Fibroblast of villous mesenchyme (primary cell): Measurements from ENCODE around the gene ASIC2. TPM values are rescaled to one million over a fixed set of nuclear protein-coding genes. Genes with fewer than 3 reads are reported as not detected.

Experiments
- DNase-seq: peaks from one replicate; pipeline ENCODE4 v3.0.0-alpha.2; 2010; ENCODE audit warnings: low read depth
- H3K4me3 ChIP-seq: 2 replicates; pipeline ENCODE4 v1.5.1; 2011; ENCODE audit warnings: low read depth, mild to moderate bottlenecking, low read length
- total RNA-seq: library from RNA; depleted of rRNA; stranded (reverse); fragments of >200 nt; gene quantifications from 2 replicates; pipeline ENCODE4 v1.2.3, GENCODE V29; 2012
- TF ChIP-seq, protein P1 (sequence below): IDR thresholded peaks from 2 replicates; pipeline ENCODE4 v1.5.1; 2012; ENCODE audit warnings: low read depth, mild to moderate bottlenecking, low read length; ENCODE audit not compliant: insufficient read depth

Gene ASIC2
- total RNA-seq, 1 donor = not detected

DNA sequence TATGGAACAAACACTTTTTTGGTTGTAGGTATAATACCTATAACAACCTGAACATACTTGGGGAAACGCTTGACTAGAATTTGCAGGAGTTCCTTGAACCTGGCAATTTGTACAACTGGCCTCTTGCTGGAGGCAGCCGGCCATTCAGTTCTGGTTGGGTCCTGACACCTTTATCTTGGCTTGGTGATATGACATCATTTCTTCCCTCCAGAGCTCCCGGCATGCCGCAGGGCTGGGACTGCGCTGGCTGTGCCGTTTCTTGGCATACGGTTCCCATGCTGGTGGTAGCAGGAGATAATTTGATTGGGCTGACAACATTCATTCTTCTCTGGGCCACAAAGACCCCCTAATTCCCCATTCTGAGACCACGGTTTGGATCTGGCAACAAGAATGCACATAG, 87.5 kb downstream of the ASIC2 start:
- TF ChIP-seq, protein P1, sequence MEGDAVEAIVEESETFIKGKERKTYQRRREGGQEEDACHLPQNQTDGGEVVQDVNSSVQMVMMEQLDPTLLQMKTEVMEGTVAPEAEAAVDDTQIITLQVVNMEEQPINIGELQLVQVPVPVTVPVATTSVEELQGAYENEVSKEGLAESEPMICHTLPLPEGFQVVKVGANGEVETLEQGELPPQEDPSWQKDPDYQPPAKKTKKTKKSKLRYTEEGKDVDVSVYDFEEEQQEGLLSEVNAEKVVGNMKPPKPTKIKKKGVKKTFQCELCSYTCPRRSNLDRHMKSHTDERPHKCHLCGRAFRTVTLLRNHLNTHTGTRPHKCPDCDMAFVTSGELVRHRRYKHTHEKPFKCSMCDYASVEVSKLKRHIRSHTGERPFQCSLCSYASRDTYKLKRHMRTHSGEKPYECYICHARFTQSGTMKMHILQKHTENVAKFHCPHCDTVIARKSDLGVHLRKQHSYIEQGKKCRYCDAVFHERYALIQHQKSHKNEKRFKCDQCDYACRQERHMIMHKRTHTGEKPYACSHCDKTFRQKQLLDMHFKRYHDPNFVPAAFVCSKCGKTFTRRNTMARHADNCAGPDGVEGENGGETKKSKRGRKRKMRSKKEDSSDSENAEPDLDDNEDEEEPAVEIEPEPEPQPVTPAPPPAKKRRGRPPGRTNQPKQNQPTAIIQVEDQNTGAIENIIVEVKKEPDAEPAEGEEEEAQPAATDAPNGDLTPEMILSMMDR = no peak
- DNase-seq = no peak
- no peak overlapping the region for H3K4me3 ChIP-seq

DNA sequence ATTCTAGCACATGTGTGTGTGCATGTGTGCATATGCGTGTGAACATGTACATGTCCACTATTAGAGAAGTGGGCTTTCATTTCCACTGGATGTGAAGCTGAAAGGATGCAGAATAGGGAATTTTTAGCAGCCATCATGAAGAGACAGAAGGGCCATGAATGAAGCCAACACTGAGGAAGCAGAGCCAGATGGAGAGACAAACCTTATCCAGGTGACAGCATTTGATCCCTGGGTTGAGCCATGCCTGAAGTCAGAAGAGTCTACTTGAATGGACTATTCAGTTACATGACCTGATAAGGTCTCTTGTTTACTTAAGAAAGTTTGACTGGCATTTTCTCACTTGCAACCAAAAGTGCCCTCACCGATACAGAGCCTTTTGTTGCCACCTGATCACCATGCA, 88.4 kb downstream of the ASIC2 start:
- no peak for DNase-seq
- no peak overlapping the region for H3K4me3 ChIP-seq
- TF ChIP-seq, protein P1 = no peak

DNA sequence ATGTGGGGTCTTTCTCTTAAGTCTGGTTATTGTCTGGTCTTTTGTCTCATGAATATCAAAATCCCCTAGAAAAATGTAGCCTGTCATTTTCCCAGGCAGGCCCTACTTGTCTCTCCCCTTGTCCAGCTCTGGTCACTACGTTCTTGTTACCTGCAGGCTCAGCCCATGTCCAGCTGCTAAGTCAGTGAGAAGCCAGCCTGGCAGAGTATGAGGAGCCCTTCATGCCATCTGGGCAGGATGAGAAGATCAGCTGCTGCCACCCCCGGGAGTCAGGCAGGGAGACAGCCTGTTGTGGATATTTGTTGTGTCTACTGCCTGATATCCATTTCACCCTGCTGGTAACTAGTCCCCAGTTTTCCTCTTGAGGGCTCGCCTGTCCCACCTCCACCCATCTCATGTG, 88.9 kb downstream of the ASIC2 start:
- DNase-seq = no peak
- TF ChIP-seq, protein P1 = no peak
- no peak overlapping the region for H3K4me3 ChIP-seq

DNA sequence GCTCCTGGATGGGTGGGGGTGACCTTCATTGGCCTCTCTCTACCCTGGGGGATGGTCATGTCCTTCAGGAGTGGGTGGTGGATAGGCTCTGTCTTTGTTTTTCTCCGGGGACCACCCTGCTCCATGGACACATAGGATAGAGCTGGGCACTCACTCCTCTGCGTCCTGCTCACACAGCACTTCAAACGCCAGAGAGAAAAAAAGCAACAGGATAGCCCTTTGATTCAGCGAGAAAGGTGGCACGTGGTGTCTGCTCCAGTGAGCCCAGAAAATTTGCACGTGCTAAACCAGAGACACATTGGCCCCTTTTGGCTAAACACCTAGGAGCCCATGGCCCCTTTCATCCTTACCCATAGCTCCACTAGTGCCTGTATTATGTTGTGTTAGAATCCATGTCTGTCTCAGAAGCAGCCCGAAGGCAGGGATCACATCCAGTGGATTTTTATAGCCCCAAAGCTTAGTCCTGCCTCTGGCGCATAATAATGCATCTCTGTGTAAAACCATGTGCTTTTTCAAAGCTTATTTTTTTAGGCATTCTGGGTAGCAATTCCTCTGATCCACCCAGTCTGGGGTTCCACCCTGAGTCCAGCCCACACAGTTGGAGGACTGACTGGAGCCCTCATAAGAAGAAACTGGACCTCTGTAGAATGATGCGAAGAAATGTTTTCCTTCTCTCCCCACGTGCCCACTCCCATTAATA, 90.1 kb downstream of the ASIC2 start:
- H3K4me3 ChIP-seq = no peak overlapping the region
- no peak for DNase-seq
- TF ChIP-seq, protein P1 = no peak

DNA sequence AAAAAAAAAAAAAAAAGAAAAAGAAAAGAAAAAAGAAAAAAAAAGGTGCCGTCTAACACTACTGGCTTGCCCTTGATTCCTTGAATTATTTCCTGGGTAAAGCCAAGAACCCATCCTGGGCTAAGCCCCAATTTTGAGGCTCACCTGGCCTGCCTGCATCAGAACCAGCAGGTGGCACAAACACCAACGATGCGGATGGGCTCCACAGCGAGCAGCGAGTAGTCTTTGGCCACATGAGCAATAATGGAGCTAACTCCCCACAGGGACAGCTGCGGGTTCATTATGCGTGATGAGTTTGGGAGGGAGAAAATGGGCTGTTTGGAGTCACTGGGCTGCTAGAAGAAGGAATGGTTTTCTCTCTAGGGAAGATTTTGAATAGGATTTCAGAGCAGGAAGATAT, 91.1 kb downstream of the ASIC2 start:
- TF ChIP-seq, protein P1 = no peak
- H3K4me3 ChIP-seq = no peak overlapping the region
- DNase-seq = no peak

DNA sequence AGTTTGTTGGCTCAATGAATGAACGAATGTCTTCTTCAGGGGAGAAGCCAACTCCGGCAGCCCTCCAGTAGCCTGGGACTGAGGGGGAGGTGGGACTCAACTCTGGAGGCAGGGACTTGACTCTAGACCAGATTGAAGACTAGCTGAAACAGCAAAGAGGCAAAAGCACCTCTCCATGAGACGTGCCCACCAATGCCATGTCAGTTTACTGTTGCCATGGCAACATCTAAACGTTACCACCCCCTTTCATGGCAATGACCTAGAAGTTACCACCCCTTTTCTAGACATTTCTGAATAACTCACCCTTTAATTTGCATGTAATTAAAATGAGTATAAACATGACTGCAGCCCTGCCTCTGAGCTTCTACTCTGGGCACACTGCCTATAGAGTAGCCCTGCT, 91.8 kb downstream of the ASIC2 start:
- no peak overlapping the region for H3K4me3 ChIP-seq
- DNase-seq = no peak
- TF ChIP-seq, protein P1 = no peak

DNA sequence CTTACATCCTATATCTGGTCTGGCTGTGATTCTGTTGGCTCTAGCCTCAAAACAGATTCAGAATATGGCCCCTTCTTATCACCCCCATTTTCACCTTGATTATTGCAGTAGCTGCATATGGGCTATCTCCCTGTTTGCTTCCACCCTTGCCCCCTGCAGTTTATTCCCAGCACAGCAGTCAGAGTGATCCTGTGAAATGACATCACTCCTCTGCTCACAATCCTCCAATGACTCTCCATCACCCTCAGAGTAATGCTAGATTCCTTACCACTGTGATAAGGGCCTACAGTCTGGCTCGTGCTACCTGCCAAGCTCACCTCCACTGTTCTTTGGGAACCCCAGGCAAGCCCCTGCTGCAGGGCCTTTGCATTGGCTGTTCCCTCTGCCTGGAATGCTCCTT, 92.5 kb downstream of the ASIC2 start:
- peak; percentile 5 for DNase-seq
- no peak overlapping the region for H3K4me3 ChIP-seq
- TF ChIP-seq, protein P1 = peak; percentile 20
